PFSK-1 (cell line): ENCODE results near the gene PTH2.

Experiments
- FOXP2 ChIP-seq: optimal IDR thresholded peaks from 2 replicates; pipeline ENCODE3; 2011; ENCODE audit warnings: borderline replicate concordance, control low read depth, inconsistent platforms; ENCODE audit not compliant: insufficient read depth; ENCODE audit errors: extremely low read length, extremely low read depth
- POLR2AphosphoS5 ChIP-seq: IDR thresholded peaks from 2 replicates; pipeline ENCODE4 v1.6.1; 2012; ENCODE audit warnings: low read depth, mild to moderate bottlenecking, control low read depth, low read length, moderate library complexity
- REST ChIP-seq, 2 experiments: IDR thresholded peaks; 2 replicates each; pipeline versions ENCODE4 v1.6.1 to v1.8.0; 2011 to 2012; ENCODE audit warnings: low read depth in 2 of 2, low read length in 2 of 2, control low read depth in 1 of 2, inconsistent platforms in 1 of 2, mild to moderate bottlenecking in 1 of 2, moderate library complexity in 1 of 2; ENCODE audit not compliant: insufficient read depth in 1 of 2
- SIN3A ChIP-seq: IDR thresholded peaks from 2 replicates; pipeline ENCODE4 v1.6.1; 2012; ENCODE audit warnings: mild to moderate bottlenecking, low read length, moderate library complexity, borderline replicate concordance; ENCODE audit not compliant: insufficient read depth
- TAF1 ChIP-seq: IDR thresholded peaks from 2 replicates; pipeline ENCODE4 v1.6.1; 2012; ENCODE audit warnings: low read length, control low read depth, borderline replicate concordance; ENCODE audit not compliant: insufficient read depth

PTH2 gene

DNA sequence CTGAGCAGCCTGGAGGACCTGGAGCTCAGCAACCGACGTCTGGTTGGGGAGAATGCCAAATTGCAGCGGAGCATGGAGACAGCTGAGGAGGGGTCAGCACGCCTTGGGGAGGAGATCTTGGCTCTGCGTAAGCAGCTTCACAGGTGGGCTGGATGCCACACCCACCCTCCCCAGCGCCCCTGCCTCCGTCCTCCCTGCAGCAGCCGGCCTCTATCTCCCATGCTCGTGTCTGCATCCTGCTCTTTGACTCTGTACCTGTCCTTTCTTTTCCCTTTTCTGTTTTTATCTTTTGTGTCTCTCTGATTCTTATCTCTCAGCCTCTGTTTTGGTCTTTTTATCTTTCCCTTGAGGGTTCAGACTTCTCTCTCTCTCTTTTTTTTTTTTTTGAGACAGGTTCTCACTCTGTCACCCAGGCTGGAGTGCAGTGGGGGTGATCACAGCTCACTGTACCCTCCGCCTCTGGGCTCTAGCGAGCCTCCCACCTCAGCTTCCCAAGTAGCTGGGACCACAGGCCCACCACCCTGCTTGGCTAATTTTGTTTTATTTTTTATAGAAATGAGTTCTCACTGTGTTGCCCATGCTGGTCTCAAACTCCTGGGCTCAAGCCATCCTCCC, 25.1 kb downstream of the PTH2 start:
- TF ChIP-seq REST (IDR thresholded peaks at IDR 0.05; ENCODE audit: insufficient read depth in 1 of 2, low read depth in 2 of 2, low read length in 2 of 2), result no peak
- no peak for TF ChIP-seq POLR2AphosphoS5
- TF ChIP-seq SIN3A, result no peak
- no peak for TF ChIP-seq TAF1
- no peak for TF ChIP-seq FOXP2

DNA sequence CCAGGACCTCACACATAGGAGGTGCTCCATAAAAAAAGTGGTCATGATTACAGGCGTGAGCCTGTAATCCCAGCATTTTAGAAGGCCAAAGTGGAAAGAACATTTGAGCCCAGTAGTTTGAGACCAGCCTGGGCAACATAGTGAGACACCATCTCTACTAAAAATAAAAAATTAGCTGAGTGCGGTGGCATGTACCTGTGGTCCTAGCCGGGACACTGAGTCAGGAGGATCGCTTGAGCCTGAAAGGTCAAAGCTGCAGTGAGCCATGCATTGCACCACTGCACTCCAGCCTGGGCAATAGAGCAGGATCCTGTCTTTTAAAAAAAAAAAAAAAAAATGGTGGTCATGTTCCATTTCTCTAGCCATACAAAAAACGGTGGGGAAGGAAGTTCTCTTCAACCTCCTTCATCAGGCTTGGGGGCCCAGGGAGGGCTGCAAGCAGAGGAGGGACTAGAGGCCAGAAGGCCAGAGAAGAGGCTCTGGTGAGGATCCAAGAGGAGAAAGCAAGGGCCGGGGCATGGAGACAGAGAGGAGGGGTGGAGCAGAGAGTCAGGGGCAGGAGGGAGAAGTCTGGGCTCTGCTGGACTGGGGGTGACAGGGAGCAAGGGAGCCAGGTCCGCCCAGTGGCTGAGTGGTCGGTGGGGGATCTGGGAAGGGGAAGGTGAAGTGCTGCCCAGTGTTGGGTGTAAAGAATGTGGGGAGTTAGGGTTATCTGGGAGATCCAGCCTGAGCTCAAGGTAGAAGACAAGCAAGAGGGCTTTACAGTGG, 26.3 kb downstream of the PTH2 start:
- no peak for TF ChIP-seq REST (IDR thresholded peaks at IDR 0.05; ENCODE audit: insufficient read depth in 1 of 2, low read depth in 2 of 2, low read length in 2 of 2)
- TF ChIP-seq POLR2AphosphoS5, result no peak
- TF ChIP-seq SIN3A, result no peak
- no peak for TF ChIP-seq TAF1
- no peak for TF ChIP-seq FOXP2

DNA sequence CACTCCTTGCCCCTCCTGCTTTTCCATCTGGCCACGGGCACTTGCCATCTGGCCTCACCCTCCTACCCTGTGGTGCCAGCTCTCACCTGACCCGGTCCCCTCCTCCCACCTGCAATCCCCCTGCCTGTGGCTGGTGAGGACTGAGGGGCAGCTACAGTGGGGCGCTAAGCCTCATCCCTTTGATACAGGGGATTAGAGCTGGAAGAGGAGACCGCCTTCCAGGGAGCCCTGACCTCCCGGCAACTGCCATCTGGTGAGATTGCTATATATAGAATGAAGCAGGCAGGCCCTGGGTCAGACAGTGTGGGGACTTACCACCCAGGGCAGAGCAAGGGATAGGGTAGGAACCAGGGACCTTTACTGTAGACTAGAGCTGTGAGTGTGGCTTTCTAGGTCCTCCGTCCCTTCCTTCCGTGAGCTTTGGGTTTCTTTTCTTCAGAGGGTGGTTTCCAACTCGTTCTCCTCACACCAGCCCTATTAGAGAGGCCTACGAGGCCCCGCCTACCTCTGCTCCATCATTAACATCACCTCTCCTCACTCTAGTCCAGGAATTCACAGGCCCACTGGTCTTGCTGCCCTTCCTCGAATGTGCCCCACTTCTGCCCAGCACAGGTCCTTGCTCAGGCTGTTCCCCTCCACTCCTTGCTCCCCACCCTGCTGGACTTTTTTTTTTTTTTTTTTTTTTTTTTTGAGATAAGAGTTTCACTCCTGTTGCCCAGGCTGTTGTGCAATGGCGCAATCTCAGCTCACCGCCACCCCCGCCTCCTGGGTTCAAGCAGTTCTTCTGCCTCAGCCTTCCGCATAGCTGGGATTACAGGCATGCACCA, 27.4 kb downstream of the PTH2 start:
- TF ChIP-seq REST (IDR thresholded peaks at IDR 0.05; ENCODE audit: insufficient read depth in 1 of 2, low read depth in 2 of 2, low read length in 2 of 2) (no peak), POLR2AphosphoS5 (no peak), SIN3A (no peak), FOXP2 (no peak), TAF1 (no peak)

GRCh38 chr19:49393881-49394280, 29.4 kb downstream of the PTH2 start:
- no peak for TF ChIP-seq FOXP2
- no peak for TF ChIP-seq REST (IDR thresholded peaks at IDR 0.05; ENCODE audit: insufficient read depth in 1 of 2, low read depth in 2 of 2, low read length in 2 of 2)
- TF ChIP-seq SIN3A, result no peak
- no peak for TF ChIP-seq TAF1
- no peak for TF ChIP-seq POLR2AphosphoS5
